ENCODE results near the gene DPPA5.

GRCh38 chr6:73391675-73392074, 37.6 kb upstream of the DPPA5 start:
- TF ChIP-seq EZH2 (IDR thresholded peaks at IDR 0.05; ENCODE audit: borderline replicate concordance, insufficient read depth, low read depth, low read length, poor library complexity, severe bottlenecking) (no peak), CTCF (IDR thresholded peaks at IDR 0.05) (no peak)

Data from B cell (primary cell).